Stimulated activated CD8-positive, alpha-beta memory T cell treated with anti-CD3 and anti-CD28 coated beads, Interleukin-12 subunit alpha, Interleukin-12 subunit beta, amount 100 ng/mL, for 4 hours (primary cell): ENCODE measurements around the gene OR2T34.
"Not testable (repeated sequence)": the region's sequence is repeated elsewhere in the genome, so short reads cannot be mapped to it uniquely, and the experiment has no call there.

ENCODE experiments used
- DNase-seq: peaks from one replicate; pipeline ENCODE4 v3.0.0-alpha.2; 2020; ENCODE audit warnings: low read depth

Gene OR2T34

GRCh38 chr1:248562672-248563071, 11.9 kb downstream of the OR2T34 start, which contains the start of gene OR2T29:
TSS of gene OR2T29 (minus strand) at chr1:248562772. CDS start at chr1:248559491, 3,281 bp downstream.
- DNase-seq = not testable (repeated sequence)

- not testable (repeated sequence) for DNase-seq
Observed at GRCh38 chr1:248551027-248551426, 23.5 kb downstream of the OR2T34 start.

GRCh38 chr1:248547383-248547782, 27.2 kb downstream of the OR2T34 start:
- not testable (repeated sequence) for DNase-seq

- not testable (repeated sequence) for DNase-seq
Observed at GRCh38 chr1:248537449-248537848, 37.1 kb downstream of the OR2T34 start.
